Cardiac fibroblast (primary cell): ENCODE data around the gene ITGA2.

Experiments used
- DNase-seq, 2 donors: peaks; one replicate each; pipeline versions ENCODE4 v3.0.0 to v3.0.0-alpha.2; 2010; ENCODE audit warnings: low read depth in 2 of 2
- H3K4me3 ChIP-seq, 2 donors: replicated peaks in 1 of 2; 1 replicate in 1 of 2; 2 replicates in 1 of 2; pipeline ENCODE4 v1.5.1; 2011; ENCODE audit warnings: low read depth in 2 of 2, low read length in 2 of 2, mild to moderate bottlenecking in 2 of 2, moderate library complexity in 1 of 2
- CTCF ChIP-seq: IDR thresholded peaks from one replicate; pipeline ENCODE4 v1.5.1; 2011; ENCODE audit warnings: low read depth, mild to moderate bottlenecking, low read length, inconsistent platforms

The ITGA2 gene

DNA sequence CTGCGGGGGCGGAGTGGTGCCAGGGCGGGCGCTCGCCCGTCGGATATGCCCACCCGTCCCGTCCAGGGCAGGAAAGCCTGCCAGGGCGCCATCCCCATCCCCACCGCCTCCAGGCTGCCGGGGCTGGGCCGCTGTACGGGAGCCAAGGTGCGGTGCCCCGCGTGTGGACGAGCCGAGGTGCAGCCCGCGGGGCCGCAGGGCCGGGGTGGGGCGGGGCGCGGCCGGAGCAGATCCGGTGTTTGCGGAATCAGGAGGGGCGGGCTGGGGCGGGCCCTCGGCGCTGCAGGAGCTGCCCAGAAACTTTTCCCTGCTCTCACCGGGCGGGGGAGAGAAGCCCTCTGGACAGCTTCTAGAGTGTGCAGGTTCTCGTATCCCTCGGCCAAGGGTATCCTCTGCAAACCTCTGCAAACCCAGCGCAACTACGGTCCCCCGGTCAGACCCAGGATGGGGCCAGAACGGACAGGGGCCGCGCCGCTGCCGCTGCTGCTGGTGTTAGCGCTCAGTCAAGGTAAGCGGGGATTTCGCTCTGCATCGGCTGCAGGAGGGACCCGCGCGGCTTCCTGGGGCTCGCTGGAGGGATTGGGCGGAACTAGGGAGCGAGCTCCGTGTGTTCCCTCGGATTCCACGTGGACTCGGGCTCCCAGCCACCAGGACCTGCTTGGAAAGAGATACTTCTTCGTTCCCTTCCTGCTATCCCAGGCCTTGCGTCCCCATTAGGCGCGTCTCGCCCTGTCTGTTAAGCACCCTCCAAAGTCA is at the start of gene ITGA2:
Gene ITGA2 (plus strand): TSS at position 328 of the 756 bp plus-strand sequence. CDS start 117 bp downstream, at position 445.
- peak within 1 kb of the TSS; percentile 81 to 87 for H3K4me3 ChIP-seq
- peak; percentile 57 to 65 for DNase-seq
- no peak for TF ChIP-seq CTCF

DNA sequence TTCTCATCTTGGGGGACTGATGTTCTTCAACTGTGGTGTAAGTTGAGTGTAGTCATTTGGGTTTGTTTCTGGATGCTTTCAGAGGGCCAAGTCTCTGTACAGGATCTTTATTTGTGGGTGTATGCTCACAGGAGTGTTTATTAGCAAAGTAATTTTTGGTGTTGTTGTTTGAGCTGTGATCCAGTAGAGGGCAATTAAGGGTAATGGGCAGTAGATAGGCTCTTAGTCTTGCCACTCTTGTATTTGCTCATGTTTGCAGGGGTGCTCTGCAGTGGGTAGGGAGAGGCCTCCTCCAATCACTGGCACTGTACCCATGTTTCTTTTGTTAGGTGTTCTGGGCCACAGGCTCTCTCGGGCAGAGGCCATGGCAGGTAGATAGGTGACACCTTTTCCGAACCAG is 45.9 kb upstream of the ITGA2 start:
- no peak overlapping the region for H3K4me3 ChIP-seq
- peak in 1 of 2 donors; percentile 34 for DNase-seq
- TF ChIP-seq CTCF, result peak; percentile 38

- no peak for DNase-seq
- TF ChIP-seq CTCF, result no peak
- H3K4me3 ChIP-seq, result no peak overlapping the region
These were observed 45.3 kb upstream of the ITGA2 start for GRCh38 chr5:52943808-52944207.

DNA sequence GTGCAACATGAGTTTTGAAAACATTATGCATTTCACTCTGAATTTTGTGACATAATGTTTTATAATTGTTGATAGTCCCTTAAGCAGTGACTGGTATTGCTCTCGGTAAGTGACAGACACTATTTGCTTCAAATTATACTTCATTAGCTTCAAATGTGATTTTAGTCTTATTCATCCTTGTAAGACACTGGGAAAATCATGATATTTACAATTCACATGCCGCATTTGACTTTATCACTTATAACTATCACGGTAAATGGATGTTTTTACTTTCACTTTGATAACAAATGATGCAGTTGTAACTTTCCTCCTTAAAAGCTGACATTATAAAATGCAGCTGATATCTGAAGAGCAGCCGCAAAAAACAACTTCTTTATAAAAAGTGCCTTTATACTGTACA is 44.1 kb upstream of the ITGA2 start:
- TF ChIP-seq CTCF, result no peak
- H3K4me3 ChIP-seq, result peak overlapping the region; percentile 12 to 43
- peak in 1 of 2 donors; percentile 24 for DNase-seq

DNA sequence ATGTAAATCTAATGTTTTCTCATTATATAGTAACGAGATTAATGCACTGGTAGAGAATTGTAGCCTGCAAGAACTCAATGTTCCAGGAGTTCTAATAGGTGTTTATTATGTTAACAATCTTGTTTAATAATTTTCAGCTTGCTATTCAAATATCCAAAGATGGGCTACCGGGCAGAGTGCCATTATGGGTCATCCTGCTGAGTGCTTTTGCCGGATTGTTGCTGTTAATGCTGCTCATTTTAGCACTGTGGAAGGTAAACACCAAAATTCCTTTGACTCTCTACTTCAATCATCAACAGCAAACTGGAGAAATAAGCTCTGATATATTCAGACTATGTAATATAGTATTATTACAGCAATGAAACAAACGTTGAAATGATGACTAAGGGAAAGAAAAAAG is 41.9 kb upstream of the ITGA2 start:
- TF ChIP-seq CTCF, result no peak
- H3K4me3 ChIP-seq, result no peak overlapping the region
- peak in 1 of 2 donors; percentile 26 for DNase-seq

- H3K4me3 ChIP-seq, result no peak overlapping the region
- TF ChIP-seq CTCF, result no peak
- peak; percentile 16 to 67 for DNase-seq
These were observed 41.3 kb upstream of the ITGA2 start for GRCh38 chr5:52947851-52948250.
